Raji (cell line): ENCODE results near the gene CALML4.

Experiments
- POLR2A ChIP-seq: IDR thresholded peaks from 2 replicates; pipeline ENCODE4 v1.6.1; 2011; ENCODE audit warnings: low read depth, low read length, control low read depth; ENCODE audit not compliant: insufficient read depth

Gene CALML4

GRCh38 chr15:68149059-68149458 lies 56.1 kb downstream of the CALML4 start:
- TF ChIP-seq POLR2A, result no peak

- TF ChIP-seq POLR2A, result no peak
Observed at GRCh38 chr15:68148039-68148438, 57.1 kb downstream of the CALML4 start.

- TF ChIP-seq POLR2A, result no peak
Observed at GRCh38 chr15:68145706-68146105, 59.4 kb downstream of the CALML4 start.

GRCh38 chr15:68143785-68144184 lies 61.3 kb downstream of the CALML4 start:
- TF ChIP-seq POLR2A, result no peak

- TF ChIP-seq POLR2A, result no peak
Observed at GRCh38 chr15:68143129-68143528, 62.0 kb downstream of the CALML4 start.
